NCI-H1694 treated with DMSO at 0.1 percent for 48 hours (cell line): ENCODE results near the gene AQP6.

Experiments
- DNase-seq: peaks from one replicate; lab custom pipeline; 2025; lab: John Stamatoyannopoulos, UW

The AQP6 gene

GRCh38 chr12:49956663-49957569, 15.8 kb upstream of the AQP6 start:
- no peak for DNase-seq

- no peak for DNase-seq
Observed at GRCh38 chr12:49957570-49957967, 15.2 kb upstream of the AQP6 start.

GRCh38 chr12:49959685-49960473, 12.9 kb upstream of the AQP6 start:
- no peak for DNase-seq

- no peak for DNase-seq
Observed at GRCh38 chr12:49960474-49961110, 12.2 kb upstream of the AQP6 start.

GRCh38 chr12:49961111-49961922, 11.4 kb upstream of the AQP6 start, which contains the start of gene AQP5:
TSS of gene AQP5 (plus strand) at chr12:49961872. CDS start at chr12:49962018, 146 bp downstream.
- DNase-seq, result no peak

- no peak for DNase-seq
Observed at GRCh38 chr12:49961993-49962764, 10.6 kb upstream of the AQP6 start.

- no peak for DNase-seq
Observed at GRCh38 chr12:49962861-49963765, 9.6 kb upstream of the AQP6 start.

GRCh38 chr12:49963976-49964815, 8.6 kb upstream of the AQP6 start:
- DNase-seq, result no peak

GRCh38 chr12:49964849-49965624, 7.7 kb upstream of the AQP6 start:
- DNase-seq, result no peak

- no peak for DNase-seq
Observed at GRCh38 chr12:49965836-49966235, 6.9 kb upstream of the AQP6 start.

- no peak for DNase-seq
Observed at GRCh38 chr12:49966511-49967041, 6.2 kb upstream of the AQP6 start.

GRCh38 chr12:49967042-49967776, 5.5 kb upstream of the AQP6 start:
- peak; percentile 69 for DNase-seq

- DNase-seq, result no peak
Observed at GRCh38 chr12:49967777-49968250, 4.9 kb upstream of the AQP6 start.

GRCh38 chr12:49968471-49968870, 4.3 kb upstream of the AQP6 start:
- DNase-seq, result no peak

GRCh38 chr12:49969027-49969426, 3.7 kb upstream of the AQP6 start:
- no peak for DNase-seq

- DNase-seq, result no peak
Observed at GRCh38 chr12:49969651-49970429, 2.9 kb upstream of the AQP6 start.
